Left hindlimb (tissue), 1 donor: ENCODE data around the gene SORCS3.

Experiments
- DNase-seq: peaks from one replicate; pipeline ENCODE4 v3.0.0-alpha.2; 2018

Gene SORCS3

DNA sequence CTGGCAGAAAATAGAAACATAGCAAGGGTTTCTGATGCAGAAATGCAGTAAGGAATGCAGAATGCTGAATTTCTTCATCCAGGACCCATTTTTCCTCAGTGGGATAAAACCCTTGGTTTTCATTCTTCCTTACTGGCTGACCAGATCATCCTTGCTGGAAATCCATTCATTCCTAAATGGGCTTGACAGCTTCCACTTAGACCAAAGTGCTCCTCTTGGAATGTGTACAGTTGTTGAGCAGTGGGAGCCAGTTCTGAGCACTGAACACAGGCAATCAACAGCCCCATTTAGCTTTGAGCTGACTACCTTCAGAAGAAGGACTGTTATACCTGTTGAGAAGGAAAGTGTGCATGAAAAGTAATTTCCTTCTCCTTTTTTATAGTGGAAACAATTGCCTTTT is 232.1 kb downstream of the SORCS3 start:
- no peak for DNase-seq

DNA sequence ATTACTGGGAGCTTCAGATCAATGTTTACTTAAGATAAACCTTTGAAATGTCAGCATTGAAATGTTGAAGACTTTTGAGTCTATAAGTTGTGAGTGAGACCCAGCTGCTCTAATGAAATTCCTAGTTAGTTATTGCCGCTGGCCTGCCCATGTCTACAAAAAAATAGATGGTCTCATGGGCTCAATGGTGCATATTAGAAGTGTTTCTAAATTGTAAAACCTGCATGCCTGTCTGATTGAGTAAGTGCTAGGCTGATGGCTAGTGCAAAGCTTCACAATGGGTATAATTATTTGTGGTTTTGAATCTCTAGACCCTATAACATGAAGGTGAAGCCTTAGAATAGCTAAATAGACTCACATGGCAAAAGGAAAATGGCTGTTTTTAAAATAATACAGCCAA is 234.5 kb downstream of the SORCS3 start:
- no peak for DNase-seq

DNA sequence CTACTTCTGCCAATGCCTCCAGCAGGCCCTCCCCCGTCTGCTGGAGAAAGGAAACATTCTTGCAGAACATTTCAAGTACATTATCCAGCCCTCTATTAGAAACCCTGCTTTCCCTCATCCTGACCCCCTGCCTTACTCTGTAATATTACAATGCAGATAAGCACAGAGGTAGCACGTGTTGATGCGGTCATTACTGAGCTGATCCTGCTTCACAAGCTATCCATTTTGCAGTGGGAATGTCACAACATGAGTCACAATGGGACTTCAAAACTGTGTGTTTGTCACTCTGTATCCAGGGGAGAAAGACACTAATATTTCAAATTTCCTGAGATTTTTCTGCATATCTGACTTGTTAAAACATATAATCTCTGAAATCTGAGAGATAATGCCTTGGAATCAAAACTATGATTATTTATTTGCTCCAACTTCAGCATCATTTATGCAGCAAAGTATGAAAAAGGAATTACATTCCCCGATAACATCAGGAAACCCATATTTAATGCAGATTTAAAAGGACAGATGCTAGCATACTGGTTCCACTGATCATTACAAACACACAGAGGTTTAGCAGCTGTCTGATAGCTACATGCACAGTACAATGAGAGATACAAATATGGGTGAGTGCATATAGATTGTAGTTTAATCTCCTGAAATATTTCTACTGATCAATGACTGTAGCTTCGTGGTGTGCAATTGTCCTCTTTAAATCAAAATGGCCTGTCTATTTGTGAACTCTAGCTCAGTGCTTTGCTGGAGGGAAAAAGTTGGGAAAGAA is 239.7 kb downstream of the SORCS3 start:
- DNase-seq, result no peak

DNA sequence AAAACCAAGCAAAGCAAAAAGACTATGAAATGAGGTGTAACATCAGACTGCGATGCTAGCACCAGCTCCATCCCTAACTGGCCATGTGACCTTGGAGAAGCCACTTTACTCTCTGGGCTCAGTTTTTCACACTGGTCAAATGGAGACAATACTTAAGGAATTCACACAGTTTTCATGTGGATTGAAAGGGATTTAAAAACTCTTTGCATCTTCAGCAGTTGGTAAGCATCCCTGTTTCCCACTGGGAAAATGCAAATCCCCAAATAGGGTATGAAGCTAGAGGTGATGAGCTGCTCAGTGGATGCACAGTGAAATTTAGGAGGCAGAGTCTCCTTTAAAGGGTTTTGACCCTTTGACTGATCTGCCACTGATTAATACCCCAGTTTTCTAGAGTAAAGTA is 240.7 kb downstream of the SORCS3 start:
- DNase-seq, result no peak

DNA sequence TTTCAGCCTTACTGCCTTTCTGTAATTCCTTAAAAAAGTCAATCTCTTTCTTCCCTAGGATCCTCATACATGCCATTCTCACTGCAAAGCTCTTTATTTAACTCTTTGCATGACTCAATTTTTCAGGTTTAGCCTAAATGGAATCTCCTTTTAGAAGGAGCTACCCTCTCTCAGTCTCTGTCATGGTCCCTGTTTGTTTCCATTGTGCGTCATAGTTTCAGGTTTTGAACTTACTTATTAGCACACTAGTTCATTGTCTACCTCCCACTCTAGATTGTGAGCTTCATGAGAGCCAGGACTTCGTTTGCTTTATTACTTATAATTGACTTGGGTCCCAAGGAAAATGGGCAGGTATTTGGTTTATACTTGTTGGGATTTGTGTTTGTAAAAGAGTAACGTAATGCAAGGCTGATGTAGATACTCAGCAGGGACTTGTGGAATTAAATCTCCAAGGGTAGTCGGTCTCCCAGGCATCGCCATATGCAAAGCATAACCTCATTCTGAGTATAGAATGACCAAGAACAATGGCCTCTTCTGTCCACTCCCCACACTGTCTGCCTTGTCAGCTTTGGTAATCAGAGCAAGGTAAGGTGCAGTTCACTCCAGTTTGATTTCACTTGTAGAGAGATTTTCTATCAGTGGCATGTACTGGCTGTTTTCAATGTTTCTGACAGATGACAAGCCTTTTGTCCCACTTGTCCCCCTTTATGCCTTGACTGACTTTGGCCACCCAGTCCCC is 252.0 kb downstream of the SORCS3 start:
- DNase-seq, result no peak

DNA sequence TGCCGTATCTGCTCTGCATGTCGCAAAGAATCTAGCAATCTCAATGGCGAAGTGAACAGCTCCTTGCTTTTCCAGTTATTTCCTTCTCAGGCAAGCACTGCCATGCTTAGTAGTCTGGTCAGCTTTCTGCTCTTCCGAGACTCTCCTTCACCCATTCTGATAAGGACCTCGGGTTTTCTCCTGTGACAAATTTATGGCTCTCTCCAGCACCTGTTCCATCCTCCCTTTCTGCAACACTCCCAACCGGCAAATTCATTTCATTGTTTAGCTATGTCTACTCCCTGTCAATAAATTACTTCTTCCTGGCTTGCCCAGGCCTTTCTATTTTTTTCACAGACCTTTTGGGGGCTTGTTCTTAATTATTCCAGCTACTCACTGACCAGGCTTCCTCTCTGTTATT is 252.6 kb downstream of the SORCS3 start:
- DNase-seq, result no peak

DNA sequence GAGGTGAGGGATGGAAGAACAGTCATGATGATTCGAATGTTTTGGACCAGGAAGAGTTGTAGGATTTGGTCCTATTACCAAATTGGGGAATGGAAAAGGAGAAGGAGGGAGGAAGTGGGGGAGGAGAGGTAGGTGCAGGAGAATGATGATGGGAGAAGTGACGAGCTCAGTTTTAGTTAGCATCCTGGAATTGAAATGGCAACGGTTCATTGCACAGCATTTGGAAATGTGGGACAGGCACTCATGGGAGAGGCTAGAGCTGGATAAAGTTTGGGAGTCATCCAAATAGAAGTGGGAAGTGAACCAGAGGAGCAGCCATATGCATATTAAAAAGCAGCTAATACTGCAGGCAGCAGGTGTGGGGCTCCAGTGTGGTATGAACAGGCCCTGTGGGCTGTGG is 253.6 kb downstream of the SORCS3 start:
- no peak for DNase-seq

DNA sequence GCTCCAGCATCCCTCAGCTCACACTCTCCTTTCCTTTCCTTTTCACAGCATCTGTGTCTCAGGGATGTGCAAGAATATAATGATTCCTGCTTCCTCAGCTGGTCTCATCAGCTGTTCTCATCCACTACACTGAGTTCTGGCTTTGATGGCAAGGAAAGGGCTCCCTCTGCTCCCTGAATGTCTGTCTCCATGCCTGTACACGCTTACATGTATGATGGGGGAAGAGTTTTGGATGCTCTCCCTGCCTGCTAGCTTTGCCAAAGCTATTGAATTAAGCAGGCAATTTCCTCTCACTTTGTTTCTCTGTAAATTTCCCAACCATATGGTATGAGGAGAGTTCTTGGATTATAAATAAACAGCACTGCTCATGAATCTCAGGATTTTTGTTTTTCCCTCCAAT is 254.5 kb downstream of the SORCS3 start:
- peak; percentile 76 for DNase-seq

DNA sequence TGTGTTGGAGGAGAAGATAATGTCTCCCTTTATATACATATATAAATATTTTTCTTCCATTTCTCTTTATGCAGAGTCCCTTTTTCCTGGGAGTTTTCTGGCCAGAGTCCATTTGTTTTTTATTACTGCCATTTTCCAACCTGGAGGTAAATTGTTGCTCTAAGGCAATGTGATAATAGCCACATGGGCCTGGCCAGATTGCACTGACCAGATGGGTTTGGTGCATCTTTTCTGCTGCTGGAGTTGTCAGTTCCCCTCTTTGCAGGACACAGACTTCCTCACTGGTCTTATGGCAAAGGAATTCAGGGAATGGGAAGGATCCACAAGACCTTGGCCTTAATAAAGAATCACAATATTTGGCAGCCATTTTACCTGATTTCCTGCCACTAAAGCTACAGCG is 254.9 kb downstream of the SORCS3 start:
- DNase-seq, result no peak

DNA sequence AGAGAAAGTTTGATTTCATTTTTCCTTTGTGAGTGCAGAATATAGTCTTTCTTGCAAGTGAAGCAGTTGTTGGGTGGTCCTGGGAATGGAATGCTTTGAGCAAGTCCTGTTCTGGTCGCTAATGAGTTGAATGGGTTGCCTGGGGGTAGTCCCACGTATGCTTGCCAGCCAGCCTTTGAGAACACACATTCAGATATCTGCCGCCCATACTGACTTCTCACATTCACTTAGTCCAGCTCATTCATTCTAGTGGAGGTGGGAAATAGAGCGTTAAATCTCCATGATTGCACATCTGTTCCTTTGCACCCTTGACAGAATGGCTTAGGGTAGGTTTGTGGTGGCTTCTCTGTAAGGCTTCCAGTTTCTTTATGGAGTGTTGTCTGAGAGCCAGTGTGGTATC is 256.6 kb downstream of the SORCS3 start:
- no peak for DNase-seq

DNA sequence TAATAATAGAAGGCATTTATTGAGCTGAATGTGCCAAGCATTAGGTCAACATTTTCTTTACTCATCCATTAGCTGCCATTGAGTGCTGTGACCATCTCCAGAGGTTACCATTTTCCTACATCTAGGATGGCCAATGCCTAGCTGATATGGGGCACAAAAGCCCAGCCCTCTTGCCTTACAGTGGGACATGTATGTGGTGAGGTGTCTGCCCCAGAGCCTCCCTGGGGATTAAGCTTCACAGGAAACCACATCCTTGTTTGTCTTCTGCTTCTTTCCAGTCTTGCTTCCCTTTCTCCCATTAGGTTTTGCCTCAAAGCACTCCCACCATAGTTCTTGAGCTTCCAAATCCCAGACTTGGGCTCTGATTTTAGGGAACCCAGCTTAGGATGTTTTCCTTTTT is 258.7 kb downstream of the SORCS3 start:
- no peak for DNase-seq

DNA sequence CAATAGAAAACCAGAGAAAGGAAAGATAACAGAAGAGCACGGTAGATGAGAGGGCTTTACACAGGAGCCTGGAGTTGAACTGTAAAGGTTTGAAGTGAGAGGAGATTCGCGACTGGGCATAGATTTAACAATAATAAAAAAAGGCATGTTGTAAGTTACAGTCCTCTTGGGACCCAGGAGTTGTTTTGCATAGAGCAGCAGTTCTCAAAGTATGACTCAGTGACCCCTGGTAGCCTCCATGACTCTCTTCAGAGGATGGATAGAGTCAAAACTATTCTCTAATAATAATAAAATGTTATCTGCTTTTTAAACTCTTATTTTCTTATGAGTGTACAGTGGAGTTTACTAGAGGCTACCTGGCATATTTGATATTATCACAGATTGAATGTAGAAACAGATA is 262.3 kb downstream of the SORCS3 start:
- no peak for DNase-seq

DNA sequence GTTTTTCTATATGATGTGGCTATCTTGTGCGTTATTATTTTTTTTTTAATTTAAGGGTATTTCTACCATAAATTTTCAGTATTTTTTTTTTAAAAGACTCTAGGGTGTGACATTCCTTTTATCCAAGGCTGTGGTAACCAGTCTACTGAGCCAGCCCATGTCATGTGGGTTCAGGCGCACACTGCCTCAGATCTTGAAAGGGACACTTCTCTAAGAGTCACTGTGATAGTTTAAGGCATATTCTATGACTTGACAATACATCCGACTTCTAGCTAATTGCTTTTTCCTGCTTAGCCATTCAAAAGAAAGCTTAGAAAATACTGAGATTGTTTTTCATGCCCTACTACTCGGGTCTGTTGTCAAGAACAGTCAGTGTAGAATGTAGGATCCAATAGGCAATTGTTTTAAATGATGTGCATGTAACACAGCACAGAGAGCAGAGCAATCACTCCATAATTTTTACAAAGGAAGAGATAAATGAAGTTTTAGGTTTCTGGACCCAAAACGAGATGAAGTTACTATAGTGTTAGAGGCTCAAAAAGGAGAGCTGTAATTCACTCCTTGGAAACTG is 263.7 kb downstream of the SORCS3 start:
- no peak for DNase-seq

DNA sequence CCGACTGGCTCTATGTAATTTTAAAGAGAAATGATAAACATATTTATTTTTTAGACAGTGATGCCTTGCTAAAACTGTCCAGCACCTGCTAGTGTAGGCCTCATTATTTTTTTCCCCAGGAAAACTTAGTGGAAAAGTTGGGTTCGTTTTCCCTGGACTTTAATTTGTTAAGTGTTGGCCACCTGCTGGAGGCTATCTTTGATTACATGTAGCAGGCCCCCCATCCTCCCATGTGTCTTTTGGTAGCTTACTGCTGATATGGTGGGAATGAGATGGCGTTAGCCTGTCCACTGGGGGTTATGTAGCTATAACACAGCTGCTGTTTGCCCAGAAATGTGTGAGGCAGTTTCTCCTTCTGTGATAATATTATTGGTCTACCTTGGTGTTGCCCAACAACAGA is 265.0 kb downstream of the SORCS3 start:
- DNase-seq, result no peak

DNA sequence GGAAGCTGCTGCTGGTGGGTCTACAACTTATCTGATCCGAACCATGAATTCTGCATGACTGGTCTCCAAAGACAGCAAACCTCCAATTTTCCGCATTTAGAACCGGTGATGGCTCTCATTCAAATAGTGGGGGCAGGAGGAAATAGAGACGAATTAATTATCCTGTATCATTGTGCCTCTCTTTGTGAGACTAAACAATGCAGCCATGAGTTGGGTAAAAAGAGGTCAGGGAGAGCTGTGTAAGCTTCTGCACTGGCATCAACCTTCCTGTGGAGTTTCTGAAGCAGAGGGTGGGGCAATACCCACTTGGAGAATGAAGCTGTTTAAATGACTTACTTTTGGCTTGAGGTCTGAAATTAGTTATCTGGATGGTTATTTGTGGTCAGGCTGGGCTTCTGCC is 266.4 kb downstream of the SORCS3 start:
- DNase-seq, result no peak

DNA sequence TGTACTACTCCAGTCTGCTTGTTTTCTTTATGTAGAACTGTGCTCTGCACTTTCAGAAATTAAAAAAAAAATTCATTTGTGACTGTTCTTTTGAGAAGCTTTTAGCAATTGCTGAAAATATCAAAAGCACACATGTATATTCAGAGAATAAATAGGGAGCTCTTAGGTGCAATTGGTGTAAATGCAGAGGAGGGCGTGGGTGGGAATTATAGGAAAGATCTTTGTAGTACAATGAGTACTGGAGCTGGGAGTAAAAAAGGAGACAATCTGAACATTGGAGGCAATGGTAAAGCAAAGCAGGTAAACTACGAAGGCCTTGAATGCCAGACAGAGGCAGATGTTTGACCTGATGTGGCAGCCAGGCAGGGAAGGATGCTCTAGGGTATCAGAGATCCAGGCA is 267.5 kb downstream of the SORCS3 start:
- DNase-seq, result no peak

DNA sequence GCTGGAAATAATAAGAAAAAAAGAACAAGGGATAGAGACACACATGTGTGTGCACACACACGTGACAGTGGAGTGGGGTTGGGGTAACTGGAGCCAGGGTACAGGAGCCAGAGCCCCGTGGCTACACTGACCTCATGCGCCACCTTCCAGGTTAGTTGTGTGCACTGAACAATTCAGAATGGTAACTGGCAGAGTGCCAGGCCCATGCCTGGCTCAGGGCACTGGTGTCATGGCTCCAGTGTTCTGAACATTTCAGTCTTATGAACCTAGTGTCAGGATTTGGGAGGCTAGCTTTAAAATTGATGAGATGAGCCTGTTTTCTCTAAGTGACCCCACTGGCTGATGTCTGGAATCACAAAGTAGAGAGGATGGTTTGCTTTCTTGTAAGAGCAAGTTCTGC is 269.6 kb downstream of the SORCS3 start:
- no peak for DNase-seq

DNA sequence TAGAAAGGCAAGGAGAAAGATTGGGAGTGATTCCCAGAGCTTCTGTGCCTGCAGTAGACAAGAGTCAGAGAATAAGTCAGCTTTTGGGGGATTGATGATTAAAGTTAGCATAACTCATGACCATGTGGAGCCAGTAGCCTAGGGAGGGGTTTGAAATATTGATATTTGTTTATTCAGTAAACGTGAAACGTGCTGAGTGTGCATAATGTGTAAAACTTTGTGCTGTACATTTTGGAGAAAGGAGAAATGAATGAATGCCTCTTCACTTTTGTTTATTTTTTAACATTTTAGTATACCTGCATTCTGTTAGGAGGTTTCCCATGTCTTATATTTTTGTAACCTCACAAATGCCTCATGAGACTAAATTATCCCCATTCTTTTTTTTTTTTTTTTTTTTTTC is 272.3 kb downstream of the SORCS3 start:
- no peak for DNase-seq

DNA sequence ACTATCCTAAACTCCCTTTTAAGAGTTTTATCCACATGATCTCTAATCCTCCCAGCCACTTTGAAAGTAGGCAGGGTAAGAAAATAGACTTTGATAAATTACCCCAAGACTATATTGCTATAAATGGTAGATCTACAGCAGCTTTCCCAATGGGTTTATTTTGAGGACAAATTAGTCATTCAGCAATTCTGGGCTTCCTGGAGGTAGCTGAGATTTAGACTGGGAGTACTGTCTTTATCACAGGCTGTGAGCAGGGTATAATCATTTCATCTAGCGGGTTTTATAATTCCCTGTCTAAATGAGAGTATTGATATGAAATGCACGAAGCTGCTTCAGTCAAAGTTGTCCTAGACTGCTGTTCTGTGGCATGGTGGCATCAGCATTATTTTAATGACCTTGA is 279.4 kb downstream of the SORCS3 start:
- no peak for DNase-seq

DNA sequence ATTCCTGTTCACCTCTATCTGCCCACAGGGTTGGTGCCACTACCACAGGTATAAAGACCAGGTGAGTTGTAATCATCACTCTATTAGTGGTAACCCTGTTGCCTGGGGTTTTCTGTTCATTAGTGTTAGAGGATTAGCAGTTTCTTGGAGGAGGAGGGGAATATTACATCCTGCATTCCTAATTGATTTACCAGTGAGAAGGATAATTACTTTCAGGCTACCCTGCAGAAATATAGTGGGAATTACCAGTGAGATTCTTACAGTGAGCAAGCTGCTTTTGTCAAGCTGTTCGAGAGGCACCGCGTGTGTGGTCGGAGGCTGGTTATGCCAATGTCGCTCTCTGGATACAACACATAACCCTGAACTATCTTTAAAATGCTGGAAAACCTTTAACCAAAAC is 280.7 kb downstream of the SORCS3 start:
- no peak for DNase-seq

DNA sequence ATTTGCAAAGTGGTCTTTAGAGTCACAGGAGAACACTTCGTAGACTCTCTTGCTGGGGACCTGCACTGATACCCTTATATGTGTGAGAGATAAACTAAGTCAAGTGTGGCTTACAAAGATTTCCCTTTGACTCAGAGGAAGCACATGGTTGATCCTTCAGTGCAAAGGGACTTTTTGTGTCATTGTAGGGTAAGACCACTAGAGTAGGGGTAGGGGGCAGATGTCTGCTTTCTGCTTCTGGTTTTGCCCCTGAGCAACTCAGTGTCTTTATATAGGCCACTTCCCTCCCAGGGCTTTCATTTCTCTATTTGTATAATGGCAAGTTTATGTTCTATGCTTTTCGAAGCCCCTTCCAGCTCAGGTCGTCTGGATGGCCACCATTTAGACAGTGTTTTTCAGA is 281.7 kb downstream of the SORCS3 start:
- no peak for DNase-seq

DNA sequence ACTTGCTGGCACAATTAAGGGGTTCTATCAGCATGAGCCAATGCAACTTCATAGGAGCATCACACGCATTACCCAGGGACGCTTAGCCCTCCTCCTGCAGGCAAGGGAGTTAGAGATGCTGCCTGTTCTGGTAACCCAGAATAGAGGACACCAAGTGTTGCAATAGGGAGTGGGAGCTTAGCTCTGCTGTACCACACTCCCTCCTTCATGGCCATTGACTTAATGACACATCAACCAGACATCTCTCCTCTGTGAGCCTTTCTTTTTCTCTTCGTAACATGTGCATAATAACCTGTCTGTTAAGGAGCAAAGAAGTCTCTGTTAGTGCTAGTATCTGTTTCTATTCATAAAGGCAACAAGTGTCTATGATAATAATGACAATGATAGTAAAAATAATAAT is 282.4 kb downstream of the SORCS3 start:
- no peak for DNase-seq

DNA sequence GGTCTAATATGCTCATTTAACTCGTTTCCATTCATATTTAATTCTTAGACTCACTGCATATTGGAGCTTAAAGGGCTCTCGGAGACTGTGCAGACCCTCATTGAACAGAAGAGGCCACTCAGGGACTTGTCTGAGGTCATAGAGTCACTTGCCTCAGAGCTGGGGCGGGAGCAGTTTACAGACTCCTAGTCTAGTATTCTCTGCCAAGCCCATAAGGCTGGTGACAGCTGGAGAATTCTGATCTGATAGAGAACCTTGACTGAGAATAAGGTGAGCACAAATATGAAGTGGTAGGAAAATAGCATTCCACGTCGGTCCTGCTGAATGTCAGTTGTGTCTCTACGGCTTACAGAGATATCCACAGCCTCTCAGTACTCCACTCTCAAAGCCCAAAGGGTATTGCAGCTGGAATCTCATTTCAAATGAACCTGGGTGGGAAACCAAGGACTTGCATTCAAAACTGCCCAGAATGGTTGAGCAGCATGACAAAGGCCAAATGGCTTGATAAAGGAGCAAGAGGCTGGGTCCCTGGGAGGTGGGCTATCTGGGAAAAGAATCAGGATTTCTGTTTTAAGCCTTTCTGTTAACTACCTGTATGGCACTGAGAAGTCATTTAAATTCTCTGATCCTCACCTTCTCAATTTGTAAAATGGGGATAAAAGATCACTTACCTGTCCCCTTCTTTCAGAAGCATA is 283.2 kb downstream of the SORCS3 start:
- DNase-seq, result no peak
